IMR-90 (cell line): ENCODE measurements around the gene GALNT13. TPM values are rescaled to one million over a fixed set of nuclear protein-coding genes. Genes with fewer than 3 reads are reported as not detected.

Experiments used
- ATAC-seq: fragments of 200-7000 bp; cut with Tn5 transposase; 2 replicates; pipeline ENCODE4 v1.9.1; 2020; ENCODE audit warnings: low read depth, mild to moderate bottlenecking, moderate library complexity
- BruUV-seq: library from RNA; stranded (reverse); fragments of 400-500 nt; replicated peaks from 2 replicates; lab custom pipeline; 2021; lab: Mats Ljungman, UMichigan
- CTCF ChIA-PET: fragments of 300-600 bp; formaldehyde crosslinking; extraction: SDS; loops from one replicate; lab custom pipeline; 2021; ENCODE audit warnings: antibody characterized with exemption; lab: Yijun Ruan, JAX
- POLR2A ChIA-PET: fragments of 300-600 bp; sonication (Branson Sonifier 250); formaldehyde crosslinking; loops from one replicate; lab custom pipeline; 2022; ENCODE audit warnings: antibody characterized with exemption; ENCODE audit not compliant: unreplicated experiment; lab: Charles Lee
- DNase-seq: peaks from one replicate; pipeline ENCODE4 v3.0.0; 2013
- H2AFZ ChIP-seq: replicated peaks from 2 replicates; pipeline ENCODE3; 2013; ENCODE audit warnings: low read length, mild to moderate bottlenecking; ENCODE audit not compliant: poor library complexity
- H2AK5ac ChIP-seq: 2 replicates; pipeline ENCODE4 v1.6.1; 2013; ENCODE audit warnings: low read depth, low read length, inconsistent platforms
- H2AK9ac ChIP-seq: replicated peaks from 2 replicates; pipeline ENCODE3; 2013; ENCODE audit warnings: mild to moderate bottlenecking, low read depth, low read length, moderate library complexity; ENCODE audit not compliant: poor library complexity
- H2BK120ac ChIP-seq: 2 replicates; pipeline ENCODE4 v1.6.1; 2013; ENCODE audit warnings: low read depth, low read length, inconsistent platforms
- H2BK15ac ChIP-seq: 3 replicates; pipeline ENCODE4 v1.6.1; 2013; ENCODE audit warnings: low read depth, low read length, inconsistent platforms
- H2BK20ac ChIP-seq: 2 replicates; pipeline ENCODE4 v1.6.1; 2013; ENCODE audit warnings: low read depth, mild to moderate bottlenecking, inconsistent platforms, low read length, moderate library complexity
- H2BK5ac ChIP-seq: 2 replicates; pipeline ENCODE4 v1.6.1; 2013; ENCODE audit warnings: mild to moderate bottlenecking, low read depth, low read length, inconsistent platforms; ENCODE audit not compliant: poor library complexity, severe bottlenecking
- H3K14ac ChIP-seq: replicated peaks from 2 replicates; pipeline ENCODE4 v1.6.1; 2013; ENCODE audit warnings: low read depth, low read length, inconsistent platforms
- H3K18ac ChIP-seq: 2 replicates; pipeline ENCODE4 v1.6.1; 2013; ENCODE audit warnings: low read depth, low read length, control low read depth
- H3K23ac ChIP-seq: 2 replicates; pipeline ENCODE4 v1.6.1; 2013; ENCODE audit warnings: low read depth, low read length, inconsistent platforms
- H3K27ac ChIP-seq: 2 replicates; pipeline ENCODE4 v1.5.1; 2013; ENCODE audit warnings: mild to moderate bottlenecking, control low read depth, low read length; ENCODE audit not compliant: insufficient read depth
- H3K27me3 ChIP-seq: 2 replicates; pipeline ENCODE4 v1.6.1; 2013; ENCODE audit warnings: low read length; ENCODE audit not compliant: control insufficient read depth, insufficient read depth
- H3K36me3 ChIP-seq: 2 replicates; pipeline ENCODE4 v1.6.1; 2013; ENCODE audit warnings: low read length, mixed read lengths; ENCODE audit not compliant: control insufficient read depth, insufficient read depth
- H3K4ac ChIP-seq: 2 replicates; pipeline ENCODE4 v1.6.1; 2013; ENCODE audit warnings: low read depth, low read length, inconsistent platforms
- H3K4me1 ChIP-seq: 2 replicates; pipeline ENCODE4 v1.6.1; 2013; ENCODE audit warnings: low read length, mixed read lengths; ENCODE audit not compliant: control insufficient read depth, insufficient read depth
- H3K4me2 ChIP-seq: 2 replicates; pipeline ENCODE4 v1.6.1; 2013; ENCODE audit warnings: low read depth, mild to moderate bottlenecking, control low read depth, low read length, moderate library complexity
- H3K4me3 ChIP-seq: 2 replicates; pipeline ENCODE4 v1.5.1; 2013; ENCODE audit warnings: low read depth, mild to moderate bottlenecking, control low read depth, low read length, moderate library complexity; ENCODE audit not compliant: insufficient read depth
- H3K56ac ChIP-seq: 2 replicates; pipeline ENCODE4 v1.6.1; 2013; ENCODE audit warnings: low read length, inconsistent platforms; ENCODE audit not compliant: insufficient read depth; ENCODE audit errors: extremely low read depth
- H3K79me1 ChIP-seq, 2 experiments: 2 replicates each; pipeline ENCODE4 v1.6.1; 2013; ENCODE audit warnings: low read length in 2 of 2, inconsistent platforms in 1 of 2, low read depth in 1 of 2
- H3K9ac ChIP-seq: 2 replicates; pipeline ENCODE4 v1.6.1; 2013; ENCODE audit warnings: low read depth, low read length, control low read depth
- H3K9me1 ChIP-seq: 2 replicates; pipeline ENCODE4 v1.6.1; 2013; ENCODE audit warnings: low read length, inconsistent platforms; ENCODE audit not compliant: insufficient read depth
- H3K9me3 ChIP-seq: 2 replicates; pipeline ENCODE4 v1.6.1; 2013; ENCODE audit warnings: low read length; ENCODE audit not compliant: control insufficient read depth, insufficient read depth
- H4K20me1 ChIP-seq: 2 replicates; pipeline ENCODE4 v1.6.1; 2013; ENCODE audit warnings: low read length, inconsistent platforms; ENCODE audit not compliant: insufficient read depth
- H4K5ac ChIP-seq: 2 replicates; pipeline ENCODE4 v1.6.1; 2013; ENCODE audit warnings: mild to moderate bottlenecking, low read depth, low read length, control low read depth
- H4K8ac ChIP-seq, 2 experiments: 2 replicates each; pipeline ENCODE4 v1.6.1; 2013; ENCODE audit warnings: low read depth in 2 of 2, low read length in 2 of 2, control low read depth in 1 of 2, inconsistent platforms in 1 of 2
- H4K91ac ChIP-seq: 2 replicates; pipeline ENCODE4 v1.6.1; 2013; ENCODE audit warnings: low read depth, low read length, inconsistent platforms; ENCODE audit not compliant: insufficient read depth
- BHLHE40 ChIP-seq: fragments of 150-350 bp; IDR thresholded peaks from 2 replicates; pipeline ENCODE4 v1.6.1; 2016; ENCODE audit warnings: mild to moderate bottlenecking, low read depth, low read length
- CEBPB ChIP-seq: IDR thresholded peaks from 2 replicates; pipeline ENCODE4 v1.6.1; 2012; ENCODE audit warnings: low read depth, low read length, improper control_type of control experiment
- CHD1 ChIP-seq: IDR thresholded peaks from 2 replicates; pipeline ENCODE4 v1.6.1; 2012; ENCODE audit warnings: low read depth, low read length, improper control_type of control experiment
- CTCF ChIP-seq: conservative IDR thresholded peaks from 2 replicates; pipeline ENCODE4 v1.5.1; 2012; ENCODE audit warnings: mild to moderate bottlenecking, low read depth, low read length, improper control_type of control experiment
- ELK1 ChIP-seq: fragments of 150-350 bp; IDR thresholded peaks from 2 replicates; pipeline ENCODE4 v1.6.1; 2016; ENCODE audit warnings: low read depth, mild to moderate bottlenecking, low read length, moderate library complexity, borderline replicate concordance
- MAFK ChIP-seq: IDR thresholded peaks from 2 replicates; pipeline ENCODE4 v1.6.1; 2012; ENCODE audit warnings: low read depth, low read length, improper control_type of control experiment
- MAZ ChIP-seq: IDR thresholded peaks from 2 replicates; pipeline ENCODE4 v1.6.1; 2012; ENCODE audit warnings: low read depth, mild to moderate bottlenecking, low read length, improper control_type of control experiment, moderate library complexity, borderline replicate concordance
- MXI1 ChIP-seq: IDR thresholded peaks from 2 replicates; pipeline ENCODE4 v1.6.1; 2012; ENCODE audit warnings: low read depth, mild to moderate bottlenecking, low read length, moderate library complexity, borderline replicate concordance
- NFE2L2 ChIP-seq: fragments of 150-350 bp; IDR thresholded peaks from 2 replicates; pipeline ENCODE4 v1.6.1; 2016; ENCODE audit warnings: low read depth, mild to moderate bottlenecking, low read length
- POLR2A ChIP-seq: IDR thresholded peaks from 2 replicates; pipeline ENCODE4 v1.6.1; 2012; ENCODE audit warnings: mild to moderate bottlenecking, low read depth, low read length
- RAD21 ChIP-seq: IDR thresholded peaks from 2 replicates; pipeline ENCODE4 v1.6.1; 2012; ENCODE audit warnings: low read length, improper control_type of control experiment
- RCOR1 ChIP-seq: IDR thresholded peaks from 2 replicates; pipeline ENCODE4 v1.6.1; 2012; ENCODE audit warnings: mild to moderate bottlenecking, low read length, improper control_type of control experiment; ENCODE audit not compliant: insufficient replicate concordance
- RFX5 ChIP-seq: IDR thresholded peaks from 2 replicates; pipeline ENCODE4 v1.8.0; 2012; ENCODE audit warnings: low read depth, mild to moderate bottlenecking, low read length, moderate library complexity
- SMC3 ChIP-seq: fragments of 150-350 bp; IDR thresholded peaks from 2 replicates; pipeline ENCODE4 v1.6.1; 2016; ENCODE audit warnings: low read depth, mild to moderate bottlenecking, antibody characterized with exemption, low read length, moderate library complexity
- USF2 ChIP-seq: fragments of 150-350 bp; IDR thresholded peaks from 2 replicates; pipeline ENCODE4 v1.6.1; 2017; ENCODE audit warnings: mild to moderate bottlenecking, antibody characterized with exemption, low read length, low read depth
- WGBS, 2 experiments: methylation state at CpG; one replicate each; pipeline versions ENCODE4 v1.1.5 to v1.1.7; 2013; ENCODE audit warnings: missing lambda C conversion rate in 2 of 2; ENCODE audit not compliant: insufficient read length in 1 of 2; ENCODE audit errors: extremely low coverage in 2 of 2; 5-methylcytosine and 5-hydroxymethylcytosine counted together
- dilution Hi-C: fragments of 300-500 bp; cut with HindIII; formaldehyde crosslinking; loops from one replicate; pipeline ENCODE4 v1.14.3; 2018; ENCODE audit warnings: low sequenced_read_pairs; ENCODE audit not compliant: unreplicated experiment
- in situ Hi-C: fragments of 300-500 bp; cut with MboI; formaldehyde crosslinking; loops from 3 replicates; pipeline ENCODE4 v1.14.3; 2019; ENCODE audit warnings: low sequenced_read_pairs, inconsistent platforms, mixed read lengths
- intact Hi-C: fragments of 100-400 bp; cut with micrococcal nuclease; formaldehyde crosslinking; loops from 2 replicates; pipeline ENCODE4 v1.10.0; 2022
- polyA plus RNA-seq, 3 experiments: library from polyadenylated mRNA; depleted of rRNA; stranded (reverse); fragments of >200 nt; gene quantifications; 2 replicates each; pipeline ENCODE4 v1.2.3, GENCODE V29; 2012; ENCODE audit warnings: low replicate concordance in 1 of 3
- total RNA-seq: library from RNA; depleted of rRNA; stranded (reverse); fragments of >200 nt; gene quantifications from 2 replicates; pipeline ENCODE4 v1.2.3, GENCODE V29; 2012

Gene GALNT13
- total and polyA plus RNA-seq, 2 of the 4 experiments (the other 2 are of a cell fraction): 0.03 TPM; not detected in 1

DNA sequence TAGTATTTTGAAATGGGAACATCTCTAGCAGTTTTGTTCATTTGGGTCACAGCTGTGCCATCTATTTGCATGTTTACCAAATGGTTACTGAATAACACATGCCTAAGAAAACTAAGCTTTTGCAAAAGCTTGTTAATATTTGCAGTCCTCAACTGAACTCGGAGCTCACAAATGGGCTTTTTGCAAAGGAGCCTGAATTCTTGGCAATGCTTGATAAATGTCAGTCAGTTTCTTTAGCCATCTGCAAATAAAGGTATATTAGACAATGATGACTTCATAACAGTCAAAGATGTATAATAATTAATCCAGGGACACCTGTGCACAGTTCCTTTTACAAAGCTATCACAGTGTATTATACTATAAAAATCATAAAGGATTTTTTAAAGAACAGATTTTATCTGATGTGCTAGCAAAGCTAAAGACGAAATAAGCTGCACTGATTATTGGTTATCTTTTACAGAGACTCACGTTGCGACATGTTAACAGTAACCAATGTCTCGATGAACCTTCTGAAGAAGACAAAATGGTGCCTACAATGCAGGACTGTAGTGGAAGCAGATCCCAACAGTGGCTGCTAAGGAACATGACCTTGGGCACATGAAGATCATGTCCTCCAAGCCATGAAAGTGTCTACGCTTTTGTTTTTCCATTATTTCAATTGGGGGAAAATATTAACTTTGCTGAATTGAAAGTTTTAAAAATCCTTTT lies 578.4 kb downstream of the GALNT13 start:
- Histone ChIP-seq H3K14ac (no peak overlapping the region), H3K9ac (no peak overlapping the region), H4K5ac (no peak overlapping the region), H3K4me1 (no peaks in the 10 kb centered on the region), H3K18ac (no peak overlapping the region), H3K56ac (no peak overlapping the region), H2AFZ (no peak overlapping the region), H3K36me3 (no peaks in the 10 kb centered on the region), H4K91ac (no peak overlapping the region), H2BK120ac (no peak overlapping the region), H3K23ac (no peak overlapping the region), H3K4me3 (no peak overlapping the region), H2BK5ac (no peak overlapping the region), H3K27me3 (no peaks in the 10 kb centered on the region), H3K9me1 (no peaks in the 10 kb centered on the region), H3K27ac (no peak overlapping the region), H3K79me1 (no peaks in the 10 kb centered on the region), H2BK20ac (no peak overlapping the region), H2AK9ac (no peak overlapping the region), H2AK5ac (no peak overlapping the region), H4K20me1 (no peaks in the 10 kb centered on the region), H4K8ac (no peak overlapping the region), H3K4ac (no peak overlapping the region), H2BK15ac (no peak overlapping the region), H3K4me2 (no peak overlapping the region), H3K9me3 (peaks cover 2% of the 10 kb centered on the region; the same call in 1 of the 2 replicates)
- CTCF ChIA-PET: no interaction called here
- in situ Hi-C loops (no loop called here), intact Hi-C loops (no loop called here), dilution Hi-C loops (no loop called here)
- POLR2A ChIA-PET: interaction anchor here (0.6 kb wide), 1 partner anchor 135 kb away, joined by 3 read pairs; no protein-coding TSS in a partner anchor
- no TSS peak for BruUV-seq
- ATAC-seq: no peak
- no peak for DNase-seq
- no CpG with 5 or more reads among the region's 6 CpGs for WGBS, 2 experiments
- TF ChIP-seq RFX5: no peak
- TF ChIP-seq ELK1: no peak
- no peak for TF ChIP-seq MAZ
- no peak for TF ChIP-seq SMC3
- TF ChIP-seq RAD21: no peak
- TF ChIP-seq CHD1: no peak
- TF ChIP-seq RCOR1: no peak
- TF ChIP-seq MAFK: no peak
- TF ChIP-seq BHLHE40: no peak
- no peak for TF ChIP-seq CEBPB
- TF ChIP-seq POLR2A: no peak
- no peak for TF ChIP-seq NFE2L2
- TF ChIP-seq USF2: no peak
- TF ChIP-seq MXI1: no peak
- no peak for TF ChIP-seq CTCF
